NCI-H2196 treated with DMSO at 0.1 percent for 48 hours (cell line): Measurements from ENCODE around the gene SLC14A1.
"Not testable (repeated sequence)": the region's sequence is repeated elsewhere in the genome, so short reads cannot be mapped to it uniquely, and the experiment has no call there.

Experiments used
- DNase-seq: peaks from one replicate; lab custom pipeline; 2025; ENCODE audit not compliant: unreplicated experiment; lab: John Stamatoyannopoulos, UW

The SLC14A1 gene

GRCh38 chr18:45755934-45756333 lies 32.0 kb downstream of the SLC14A1 start:
- DNase-seq, result peak; percentile 79

- DNase-seq, result no peak
Measured at GRCh38 chr18:45757005-45757404, 33.0 kb downstream of the SLC14A1 start.

- not testable (repeated sequence) for DNase-seq
Measured at GRCh38 chr18:45757644-45758043, 33.7 kb downstream of the SLC14A1 start.

DNA sequence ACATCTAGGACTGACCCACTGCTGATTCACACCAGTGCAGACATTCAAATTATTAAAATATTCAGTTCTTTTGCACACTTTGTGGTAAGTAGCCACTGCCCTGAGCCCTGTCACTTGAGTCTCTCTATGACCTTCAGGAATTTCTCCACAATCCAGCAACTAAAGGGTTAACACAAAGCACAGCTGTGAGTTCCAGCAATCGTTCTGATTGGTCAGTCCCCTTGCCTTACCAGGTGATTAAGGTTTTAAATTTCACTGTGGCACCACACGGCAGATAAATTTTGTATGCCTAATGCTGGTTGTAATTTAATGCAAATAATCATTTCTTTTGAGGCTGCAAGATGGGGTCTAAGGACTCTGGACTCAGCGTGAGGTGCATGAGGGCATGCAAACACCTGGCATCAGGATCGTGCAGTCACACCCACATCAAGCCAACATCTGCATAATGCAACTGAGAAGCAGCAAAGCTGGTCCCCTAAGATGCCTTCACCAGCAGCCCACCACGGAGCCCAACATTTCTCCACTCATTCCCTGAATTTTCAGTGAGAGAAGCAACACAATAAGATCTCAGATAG lies 36.6 kb downstream of the SLC14A1 start:
- peak; percentile 61 for DNase-seq

DNA sequence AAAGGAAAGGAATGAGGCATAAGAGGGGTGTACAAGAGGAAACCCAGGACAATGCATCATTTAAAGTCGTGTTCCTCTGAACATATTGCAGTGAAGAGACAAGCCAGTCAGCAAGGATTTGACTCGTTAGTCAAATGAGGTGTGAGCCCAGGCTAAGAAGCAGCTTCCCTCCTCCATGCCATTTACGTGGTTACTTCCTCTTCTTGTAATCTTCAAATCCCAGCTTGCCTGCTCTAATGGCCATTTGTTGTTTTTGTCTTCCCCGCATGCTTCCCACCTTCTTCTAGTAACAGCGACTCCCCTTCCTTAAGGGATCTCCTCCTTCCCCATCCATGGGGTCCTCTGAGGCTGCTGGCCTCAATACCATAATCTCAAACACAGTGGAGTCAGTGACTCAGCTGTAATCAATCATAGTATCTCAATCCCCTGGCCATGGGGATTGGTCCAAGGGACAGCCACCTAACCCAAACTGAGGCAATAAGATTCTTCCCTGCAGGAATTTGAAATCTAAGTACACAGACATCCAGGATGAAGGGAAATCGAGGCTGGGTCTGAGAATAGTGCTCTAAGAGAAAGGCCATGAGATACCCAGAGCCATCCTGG lies 37.6 kb downstream of the SLC14A1 start:
- no peak for DNase-seq

DNA sequence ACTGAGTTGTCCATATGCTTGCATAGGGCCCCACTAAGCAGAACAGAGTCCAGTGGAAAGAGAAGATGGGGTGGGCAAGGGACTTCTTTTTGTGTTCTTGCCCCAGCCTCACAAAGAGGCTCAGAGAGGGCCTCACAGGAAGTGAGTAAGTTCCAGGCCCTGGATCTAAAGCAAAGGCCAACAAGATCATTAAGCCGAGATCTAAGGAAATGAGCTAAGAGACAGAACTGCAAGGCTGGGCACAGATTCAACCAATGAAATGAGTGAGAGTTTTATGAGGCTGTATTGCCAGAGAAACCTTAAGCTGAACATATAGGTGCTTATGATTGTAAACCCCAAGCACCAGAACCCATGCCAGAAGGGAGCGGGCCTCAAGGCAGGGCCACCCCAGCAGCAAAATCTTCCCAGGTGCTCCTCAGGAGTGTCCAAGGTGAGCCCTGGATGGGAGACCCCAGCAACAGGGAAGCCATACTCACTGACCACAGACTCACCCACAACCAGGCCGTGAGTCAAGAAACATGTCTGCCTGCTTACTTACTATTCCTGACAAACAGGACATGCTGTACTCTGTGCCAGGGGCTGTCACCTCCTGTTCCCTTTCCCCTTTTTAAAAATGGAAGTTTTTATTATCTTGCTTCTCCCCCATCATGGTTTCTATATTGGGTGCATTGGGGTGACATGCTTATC lies 40.2 kb downstream of the SLC14A1 start:
- no peak for DNase-seq

DNA sequence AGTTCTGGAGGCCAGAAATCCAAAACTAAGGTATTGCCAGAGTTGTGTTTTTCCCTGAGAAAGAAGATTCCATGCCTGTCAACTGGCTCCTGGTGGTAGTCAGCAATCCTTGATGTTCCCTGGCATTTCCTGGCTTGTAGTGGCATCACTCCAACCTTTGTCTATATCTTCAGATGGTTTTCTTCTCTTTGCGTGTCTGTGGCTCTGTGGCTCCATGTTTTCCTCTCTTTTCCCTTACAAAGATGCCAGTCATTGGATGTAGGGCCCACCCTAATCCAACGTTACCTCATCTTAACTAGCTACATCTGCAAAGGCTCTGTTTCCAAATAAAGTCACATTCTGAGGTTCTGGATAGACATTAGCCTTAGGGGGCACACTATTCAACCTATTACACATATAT lies 41.8 kb downstream of the SLC14A1 start:
- no peak for DNase-seq

DNA sequence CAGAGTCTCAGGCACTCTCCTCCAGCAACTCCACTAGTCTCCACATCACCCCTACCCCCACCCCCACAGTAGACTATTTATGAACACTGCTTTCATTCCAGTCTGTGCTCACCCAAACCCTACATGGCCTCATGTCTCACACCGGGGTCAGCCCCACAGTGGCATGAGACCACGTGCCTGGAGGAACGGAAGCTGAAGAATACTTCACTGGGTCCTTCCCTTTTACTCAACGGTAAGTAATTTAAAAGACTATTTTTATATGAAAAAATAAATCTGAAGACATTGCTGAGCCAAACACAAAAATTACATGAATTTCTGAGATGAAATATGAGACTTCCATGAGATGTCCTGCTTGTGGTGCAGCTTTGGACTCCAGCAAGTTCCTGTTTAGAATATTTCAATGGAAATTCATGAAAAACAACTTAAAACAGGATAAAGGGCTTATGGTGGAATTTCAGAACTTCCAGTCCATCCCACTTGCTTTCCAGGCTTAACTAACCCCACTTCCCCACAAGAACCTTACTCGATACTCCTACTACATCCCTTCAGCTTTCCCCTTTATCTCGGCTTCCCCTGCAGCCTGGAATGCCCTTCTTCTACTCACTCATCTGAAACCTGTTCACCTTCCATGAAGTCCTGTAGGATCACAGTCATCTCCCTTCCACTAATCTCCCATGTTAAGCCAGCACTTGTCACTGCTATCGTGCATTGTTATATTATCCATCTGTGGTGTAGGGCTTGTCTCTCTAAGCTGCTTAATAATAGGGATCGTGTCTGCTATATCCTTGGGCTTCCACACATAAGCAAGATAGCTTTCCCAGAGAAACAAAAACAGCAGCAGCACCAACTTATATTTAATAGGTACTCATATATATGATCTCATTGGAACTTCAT lies 47.9 kb downstream of the SLC14A1 start:
- no peak for DNase-seq

DNA sequence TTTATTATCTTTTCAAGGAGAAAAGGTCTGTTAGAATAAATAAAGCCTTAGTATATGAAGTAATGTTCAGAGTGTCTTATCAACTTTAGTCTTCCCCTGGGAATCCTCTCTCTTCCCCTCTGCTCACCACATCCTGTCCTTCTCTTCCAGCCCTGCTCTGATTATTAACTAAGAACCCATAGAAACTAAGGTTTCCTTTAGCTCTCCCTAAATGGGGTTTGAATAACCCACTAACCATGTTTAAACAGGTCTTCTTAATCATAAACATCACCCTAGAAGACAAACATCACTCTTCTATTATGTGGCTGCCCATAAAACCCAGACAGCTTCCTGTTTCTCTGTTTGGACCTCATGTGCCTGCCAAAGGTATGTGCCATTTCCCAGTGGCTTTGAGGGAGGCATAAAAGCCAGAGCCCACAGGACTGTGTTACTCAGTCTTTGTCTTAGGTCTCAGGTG lies 50.1 kb downstream of the SLC14A1 start:
- DNase-seq, result peak; percentile 70

GRCh38 chr18:45775241-45775676 lies 51.3 kb downstream of the SLC14A1 start:
- DNase-seq, result no peak

DNA sequence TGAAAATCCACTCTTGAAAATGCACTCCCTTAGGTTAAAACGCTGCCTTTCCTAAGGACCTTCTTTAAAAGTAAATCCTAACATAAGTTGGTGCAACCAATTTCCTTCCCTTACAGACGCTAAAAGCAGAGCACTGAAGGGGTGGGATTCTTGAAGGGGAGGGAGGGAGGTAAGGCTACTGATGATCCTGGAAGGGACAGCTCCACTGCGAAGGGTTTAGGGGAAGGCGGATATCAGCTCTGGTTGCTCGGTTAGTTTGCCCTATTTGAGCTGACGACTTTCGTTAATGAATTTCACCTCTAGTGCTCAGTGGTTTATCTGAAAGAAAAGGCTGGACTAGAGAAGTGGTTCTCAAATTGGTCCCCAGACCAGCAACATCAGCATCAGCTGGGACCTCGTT lies 51.8 kb downstream of the SLC14A1 start:
- no peak for DNase-seq

DNA sequence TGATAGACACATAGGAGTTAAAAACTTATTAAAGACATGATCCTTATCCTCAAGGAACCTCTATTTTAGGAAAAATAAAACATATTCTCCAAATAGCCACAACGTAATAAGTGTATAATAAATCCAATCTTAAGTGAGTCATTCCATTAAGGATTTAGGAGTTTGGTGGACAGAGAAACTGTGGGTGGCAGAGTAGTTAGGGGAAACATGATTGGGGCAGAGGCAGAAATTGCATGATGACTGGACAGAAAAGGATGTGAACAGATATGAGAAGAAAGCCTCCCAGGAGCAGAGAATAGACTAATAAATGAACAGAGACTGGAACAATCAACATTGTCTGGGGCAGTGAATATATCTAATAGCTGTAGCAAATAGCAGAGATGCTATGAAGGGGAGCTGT lies 53.4 kb downstream of the SLC14A1 start:
- DNase-seq, result no peak

DNA sequence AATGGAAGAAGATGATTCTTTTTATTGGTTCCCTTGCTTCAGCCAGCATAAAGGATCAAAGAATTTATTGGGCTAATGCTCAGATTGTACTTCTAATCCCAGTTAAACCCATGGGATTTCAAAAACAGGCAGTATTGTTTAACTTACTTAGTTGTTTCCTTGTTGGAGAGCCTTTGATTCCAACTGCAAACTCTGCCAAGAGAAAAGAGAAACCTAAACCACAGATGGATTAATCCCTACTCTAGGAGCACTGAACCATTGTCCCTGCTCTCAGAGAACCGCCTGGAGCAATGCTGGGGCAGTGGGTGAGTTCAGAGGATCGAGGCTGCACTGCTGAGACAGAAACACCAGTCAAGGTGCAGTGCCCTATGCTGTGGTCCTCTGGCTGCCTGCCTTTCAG lies 56.6 kb downstream of the SLC14A1 start:
- DNase-seq, result no peak

- no peak for DNase-seq
Measured at GRCh38 chr18:45782662-45783061, 58.7 kb downstream of the SLC14A1 start.

DNA sequence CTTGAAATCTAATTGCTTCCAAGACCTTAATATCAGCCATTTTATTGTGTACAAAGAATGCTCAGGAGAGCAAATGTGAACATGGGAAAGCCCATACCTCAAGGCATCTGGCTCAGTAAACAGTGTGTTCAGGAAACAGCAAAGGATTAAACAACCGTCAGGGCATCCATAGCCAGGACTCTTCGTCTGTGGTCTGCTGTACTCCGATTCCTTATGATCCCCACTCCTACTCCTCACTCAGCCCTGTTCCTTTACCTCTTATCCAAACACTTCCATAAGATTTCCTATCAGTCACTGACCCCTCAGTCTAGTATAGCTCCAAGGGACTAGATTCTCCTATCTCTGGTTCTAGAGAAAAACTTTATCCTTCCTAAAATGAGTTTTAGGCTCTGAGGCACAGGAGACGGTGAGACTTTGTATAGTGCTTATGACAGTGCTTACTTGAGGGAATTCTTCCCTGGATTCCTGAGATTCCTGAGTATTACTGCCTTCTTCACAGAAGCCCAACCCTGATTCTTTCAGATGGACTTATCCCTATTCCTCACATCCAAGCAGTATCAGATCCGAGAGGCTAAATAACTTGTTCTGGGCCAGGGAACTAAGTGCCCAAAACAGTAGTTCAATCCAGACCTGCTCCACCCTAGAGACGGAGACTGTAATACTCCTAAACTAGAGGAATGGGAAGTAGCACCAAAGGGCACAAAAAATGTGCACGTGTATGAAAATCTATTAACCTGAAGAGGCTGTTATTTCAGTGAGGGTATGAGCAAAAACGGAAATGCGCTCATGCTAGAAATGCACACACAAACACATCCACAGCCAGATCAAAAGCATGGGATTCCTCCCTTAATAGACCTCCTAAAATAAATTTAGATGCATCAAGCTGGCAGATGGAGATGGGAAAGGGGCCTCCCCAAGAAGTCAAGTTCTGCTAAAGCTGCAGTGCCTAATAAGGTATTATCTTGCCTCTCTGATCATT lies 59.4 kb downstream of the SLC14A1 start:
- DNase-seq, result no peak

DNA sequence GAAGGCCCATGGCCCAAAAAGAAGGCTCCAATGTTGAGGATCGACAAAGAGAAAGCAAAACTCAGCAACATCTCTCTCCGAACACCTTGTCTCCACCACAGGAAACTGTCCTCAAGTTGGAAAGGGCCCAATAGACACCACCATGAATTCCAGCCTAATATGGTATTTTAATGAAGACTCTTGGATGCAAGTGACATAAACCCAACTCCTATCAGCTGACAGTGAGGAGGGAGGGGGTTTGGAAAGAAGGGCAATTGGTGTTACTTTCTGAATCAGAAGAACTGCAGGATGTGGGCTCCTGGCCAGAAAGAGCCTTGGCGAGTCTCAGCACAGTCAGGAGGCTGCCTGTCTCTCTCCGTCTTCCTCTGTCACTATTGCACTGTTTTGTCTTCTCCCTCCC lies 61.2 kb downstream of the SLC14A1 start:
- DNase-seq, result no peak

GRCh38 chr18:45786941-45787340 lies 63.0 kb downstream of the SLC14A1 start:
- DNase-seq, result no peak

DNA sequence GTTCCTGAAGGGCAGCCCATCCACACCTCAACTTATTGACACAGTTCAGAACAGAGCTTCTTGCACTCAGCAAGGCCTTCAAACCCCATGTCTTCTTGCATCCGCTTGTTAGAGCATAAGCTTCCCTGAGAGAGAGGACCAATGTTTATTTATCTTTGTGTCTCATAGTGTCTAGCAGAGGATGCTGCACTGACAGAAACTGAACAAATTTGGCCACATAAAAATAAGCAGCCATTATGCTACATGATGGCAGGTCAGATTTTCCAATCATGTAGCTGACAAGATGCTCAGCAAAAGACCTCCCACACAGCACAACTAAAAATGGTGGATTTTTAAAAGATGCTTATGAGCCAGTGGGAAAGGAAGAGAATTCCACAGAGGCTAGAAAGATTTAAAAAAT lies 63.4 kb downstream of the SLC14A1 start:
- no peak for DNase-seq

- DNase-seq, result no peak
Measured at GRCh38 chr18:45788861-45789260, 64.9 kb downstream of the SLC14A1 start.

GRCh38 chr18:45792506-45793263 lies 68.7 kb downstream of the SLC14A1 start:
- DNase-seq, result no peak
